Measurements from ENCODE around the gene PLCB3. TPM values are rescaled to one million over a fixed set of nuclear protein-coding genes. Genes with fewer than 3 reads are reported as not detected.

PLCB3 gene
- total RNA-seq, 1 donor = 25.3 TPM

DNA sequence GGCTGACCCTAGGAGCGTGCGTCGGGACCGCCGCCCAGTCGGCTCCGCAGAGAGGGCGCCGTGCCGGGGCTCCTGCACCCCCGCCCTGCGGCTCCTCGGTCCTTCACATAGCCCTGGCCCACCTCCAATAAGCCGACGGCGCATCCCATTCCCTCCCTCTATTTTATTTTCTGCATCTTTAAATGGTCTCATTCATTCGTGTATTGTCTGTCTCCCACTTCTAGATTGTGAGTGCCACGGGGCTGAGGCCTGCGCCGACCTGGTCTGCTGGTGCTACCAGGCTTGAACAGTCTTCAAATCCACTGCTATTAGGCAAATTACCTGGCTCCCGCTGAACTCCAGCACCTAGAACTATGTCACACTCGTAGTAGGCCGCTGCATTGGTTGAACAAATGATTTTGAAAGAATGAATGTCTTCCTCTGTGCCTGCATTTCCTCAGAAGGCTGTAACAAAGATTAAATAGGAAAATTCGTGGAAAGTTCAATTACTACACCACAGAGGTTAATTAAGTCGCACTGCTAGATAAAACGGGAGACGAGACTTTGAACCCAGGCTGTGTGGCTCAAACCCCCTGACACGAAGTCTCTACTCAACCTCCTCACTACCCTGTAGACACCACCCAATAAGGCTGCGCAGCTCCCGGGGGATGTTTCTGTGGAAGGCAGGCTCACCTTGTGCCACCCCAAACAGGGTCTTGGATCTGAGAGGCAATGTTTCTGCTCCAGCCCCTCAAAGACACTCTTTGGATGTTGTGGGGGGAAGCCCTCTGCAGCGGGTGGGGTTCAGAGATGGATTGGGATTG is 3.4 kb upstream of the PLCB3 start:
- DNase-seq (ENCODE audit: insufficient read length, low spot score, missing footprints) = no peak
- no peaks in the 10 kb centered on the region for H3K27me3 ChIP-seq (ENCODE audit: insufficient read depth, low read length)
- peak overlapping the region; percentile 75 for H2AFZ ChIP-seq (ENCODE audit: low read length)
- peaks cover 21% of the 10 kb centered on the region for H3K4me1 ChIP-seq (ENCODE audit: insufficient read depth, low read length)
- H3K4me2 ChIP-seq (ENCODE audit: insufficient read depth, low read length) = peak overlapping the region; percentile 93
- no peak overlapping the region for H3K27ac ChIP-seq (ENCODE audit: low read depth, low read length)
- H3K36me3 ChIP-seq (ENCODE audit: insufficient read depth, low read length) = peaks cover 14% of the 10 kb centered on the region
- TF ChIP-seq, protein P1, sequence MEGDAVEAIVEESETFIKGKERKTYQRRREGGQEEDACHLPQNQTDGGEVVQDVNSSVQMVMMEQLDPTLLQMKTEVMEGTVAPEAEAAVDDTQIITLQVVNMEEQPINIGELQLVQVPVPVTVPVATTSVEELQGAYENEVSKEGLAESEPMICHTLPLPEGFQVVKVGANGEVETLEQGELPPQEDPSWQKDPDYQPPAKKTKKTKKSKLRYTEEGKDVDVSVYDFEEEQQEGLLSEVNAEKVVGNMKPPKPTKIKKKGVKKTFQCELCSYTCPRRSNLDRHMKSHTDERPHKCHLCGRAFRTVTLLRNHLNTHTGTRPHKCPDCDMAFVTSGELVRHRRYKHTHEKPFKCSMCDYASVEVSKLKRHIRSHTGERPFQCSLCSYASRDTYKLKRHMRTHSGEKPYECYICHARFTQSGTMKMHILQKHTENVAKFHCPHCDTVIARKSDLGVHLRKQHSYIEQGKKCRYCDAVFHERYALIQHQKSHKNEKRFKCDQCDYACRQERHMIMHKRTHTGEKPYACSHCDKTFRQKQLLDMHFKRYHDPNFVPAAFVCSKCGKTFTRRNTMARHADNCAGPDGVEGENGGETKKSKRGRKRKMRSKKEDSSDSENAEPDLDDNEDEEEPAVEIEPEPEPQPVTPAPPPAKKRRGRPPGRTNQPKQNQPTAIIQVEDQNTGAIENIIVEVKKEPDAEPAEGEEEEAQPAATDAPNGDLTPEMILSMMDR (IDR thresholded peaks at IDR 0.05; ENCODE audit: extremely low read depth, low read depth, low read length) = no peak
- peaks cover 42% of the 10 kb centered on the region for H3K79me2 ChIP-seq (ENCODE audit: insufficient read depth, low read length)
- H3K9me3 ChIP-seq (ENCODE audit: low read depth, low read length) = no peaks in the 10 kb centered on the region
- H3K4me3 ChIP-seq (ENCODE audit: insufficient read depth, low read length) = peak overlapping the region; percentile 76
- H4K20me1 ChIP-seq (ENCODE audit: insufficient read depth, low read length) = peaks cover 8% of the 10 kb centered on the region

DNA sequence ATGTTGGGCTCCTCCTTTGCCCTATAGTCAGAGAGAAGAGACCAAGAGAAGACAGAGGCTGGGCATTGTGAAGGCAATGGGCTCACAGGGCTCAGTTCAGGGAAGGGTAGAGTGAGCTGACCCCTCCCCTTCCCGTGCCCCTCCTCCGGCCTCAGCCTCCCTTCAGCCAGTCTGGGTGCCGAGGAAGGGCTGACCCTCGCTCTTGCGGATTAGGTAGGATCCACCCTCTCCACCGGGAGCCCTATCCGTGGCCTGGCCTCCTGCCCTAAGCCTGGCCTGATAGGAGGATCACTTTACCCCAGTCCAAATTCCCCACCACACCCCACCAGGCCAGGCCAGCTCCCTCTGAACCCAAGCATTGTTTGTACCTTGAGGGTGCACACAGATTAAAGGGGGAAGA is 2.8 kb upstream of the PLCB3 start:
- Histone ChIP-seq H3K4me3 (ENCODE audit: insufficient read depth, low read length) (no peak overlapping the region), H4K20me1 (ENCODE audit: insufficient read depth, low read length) (peaks cover 5% of the 10 kb centered on the region), H2AFZ (ENCODE audit: low read length) (no peak overlapping the region), H3K27me3 (ENCODE audit: insufficient read depth, low read length) (no peaks in the 10 kb centered on the region), H3K9me3 (ENCODE audit: low read depth, low read length) (no peaks in the 10 kb centered on the region), H3K79me2 (ENCODE audit: insufficient read depth, low read length) (peaks cover 42% of the 10 kb centered on the region), H3K4me2 (ENCODE audit: insufficient read depth, low read length) (no peak overlapping the region), H3K27ac (ENCODE audit: low read depth, low read length) (no peak overlapping the region), H3K36me3 (ENCODE audit: insufficient read depth, low read length) (peaks cover 8% of the 10 kb centered on the region), H3K4me1 (ENCODE audit: insufficient read depth, low read length) (peaks cover 22% of the 10 kb centered on the region)
- no peak for DNase-seq (ENCODE audit: insufficient read length, low spot score, missing footprints)
- TF ChIP-seq, protein P1 (IDR thresholded peaks at IDR 0.05; ENCODE audit: extremely low read depth, low read depth, low read length) = no peak

- H3K79me2 ChIP-seq (ENCODE audit: insufficient read depth, low read length) = peaks cover 43% of the 10 kb centered on the region
- H3K4me1 ChIP-seq (ENCODE audit: insufficient read depth, low read length) = peaks cover 20% of the 10 kb centered on the region
- H3K36me3 ChIP-seq (ENCODE audit: insufficient read depth, low read length) = peaks cover 3% of the 10 kb centered on the region
- no peak overlapping the region for H3K4me2 ChIP-seq (ENCODE audit: insufficient read depth, low read length)
- no peak overlapping the region for H3K4me3 ChIP-seq (ENCODE audit: insufficient read depth, low read length)
- H3K27me3 ChIP-seq (ENCODE audit: insufficient read depth, low read length) = no peaks in the 10 kb centered on the region
- no peaks in the 10 kb centered on the region for H3K9me3 ChIP-seq (ENCODE audit: low read depth, low read length)
- no peak overlapping the region for H2AFZ ChIP-seq (ENCODE audit: low read length)
- no peak overlapping the region for H3K27ac ChIP-seq (ENCODE audit: low read depth, low read length)
- peaks cover 5% of the 10 kb centered on the region for H4K20me1 ChIP-seq (ENCODE audit: insufficient read depth, low read length)
- TF ChIP-seq, protein P1 (IDR thresholded peaks at IDR 0.05; ENCODE audit: extremely low read depth, low read depth, low read length) = no peak
- no peak for DNase-seq (ENCODE audit: insufficient read length, low spot score, missing footprints)
These were observed 2.3 kb upstream of the PLCB3 start for GRCh38 chr11:64249038-64249437.

DNA sequence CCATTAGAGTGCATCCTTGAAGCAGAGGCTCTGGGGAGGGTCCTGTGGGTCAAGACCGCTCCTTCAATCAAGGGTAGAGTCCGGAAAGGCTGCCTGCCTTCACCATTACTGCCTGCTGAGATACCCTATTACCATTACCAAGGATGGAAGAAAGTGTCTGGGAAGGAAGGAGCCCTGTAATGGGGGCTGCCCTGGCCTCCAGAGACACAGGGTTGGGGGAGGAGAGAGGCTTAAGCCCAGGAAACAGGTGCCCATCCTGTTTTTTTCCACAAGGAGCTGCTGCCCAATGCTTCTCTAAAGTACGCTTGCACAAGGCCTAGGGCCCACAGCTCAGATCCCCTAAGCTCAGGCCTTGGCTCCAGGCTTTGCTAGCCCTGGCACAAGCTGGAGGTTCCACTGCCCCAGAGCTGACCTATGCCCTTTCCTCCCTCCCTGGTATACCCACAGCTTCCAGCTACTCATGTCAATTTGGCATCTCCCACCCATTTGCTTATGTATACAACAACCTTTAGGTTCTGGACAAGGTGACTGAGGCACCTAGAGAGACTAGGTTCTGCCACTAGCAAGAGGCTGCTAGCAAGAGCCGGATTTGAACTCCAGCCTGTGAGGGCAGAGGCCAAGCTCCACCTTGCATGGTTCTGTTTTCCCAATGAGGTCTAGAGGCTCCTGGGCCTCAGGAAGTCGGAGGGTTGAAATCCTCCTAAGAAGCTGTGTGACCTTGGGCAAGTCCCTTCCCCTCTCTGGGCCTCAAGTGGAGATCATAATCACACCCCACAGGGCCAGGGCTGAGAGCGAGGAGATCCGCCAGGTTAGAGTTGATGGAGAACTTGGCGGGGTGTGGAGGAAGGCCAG is 1.5 kb upstream of the PLCB3 start:
- peaks cover 7% of the 10 kb centered on the region for H3K36me3 ChIP-seq (ENCODE audit: insufficient read depth, low read length)
- DNase-seq (ENCODE audit: insufficient read length, low spot score, missing footprints) = no peak
- no peaks in the 10 kb centered on the region for H3K27me3 ChIP-seq (ENCODE audit: insufficient read depth, low read length)
- H3K4me1 ChIP-seq (ENCODE audit: insufficient read depth, low read length) = peaks cover 19% of the 10 kb centered on the region
- H3K79me2 ChIP-seq (ENCODE audit: insufficient read depth, low read length) = peaks cover 44% of the 10 kb centered on the region
- H3K9me3 ChIP-seq (ENCODE audit: low read depth, low read length) = no peaks in the 10 kb centered on the region
- H3K4me3 ChIP-seq (ENCODE audit: insufficient read depth, low read length) = no peak overlapping the region
- H2AFZ ChIP-seq (ENCODE audit: low read length) = no peak overlapping the region
- no peak overlapping the region for H3K4me2 ChIP-seq (ENCODE audit: insufficient read depth, low read length)
- TF ChIP-seq, protein P1 (IDR thresholded peaks at IDR 0.05; ENCODE audit: extremely low read depth, low read depth, low read length) = no peak
- H4K20me1 ChIP-seq (ENCODE audit: insufficient read depth, low read length) = peaks cover 5% of the 10 kb centered on the region
- H3K27ac ChIP-seq (ENCODE audit: low read depth, low read length) = no peak overlapping the region
